ENCODE data around the gene TMLHE.
"Not testable (repeated sequence)": the region's sequence is repeated elsewhere in the genome, so short reads cannot be mapped to it uniquely, and the experiment has no call there.

The TMLHE gene

GRCh38 chrX:155491421-155491820, 121.3 kb downstream of the TMLHE start:
- DNase-seq, result not testable (repeated sequence)

- not testable (repeated sequence) for DNase-seq
Observed at GRCh38 chrX:155477136-155477535, 135.6 kb downstream of the TMLHE start.

- DNase-seq, result not testable (repeated sequence)
Observed at GRCh38 chrX:155466269-155466938, 146.3 kb downstream of the TMLHE start.

- not testable (repeated sequence) for DNase-seq
Observed at GRCh38 chrX:155460501-155460900, 152.3 kb downstream of the TMLHE start.

GRCh38 chrX:155458471-155458870, 154.3 kb downstream of the TMLHE start, which contains the start of gene F8A3:
TSS of gene F8A3 (minus strand) at chrX:155458620. CDS start at chrX:155458600, 20 bp downstream.
- not testable (repeated sequence) for DNase-seq

- not testable (repeated sequence) for DNase-seq
Observed at GRCh38 chrX:155457761-155458447, 154.8 kb downstream of the TMLHE start.

- no peak for DNase-seq
Observed at GRCh38 chrX:155441097-155441496, 171.7 kb downstream of the TMLHE start.
